HCEC 1CT (cell line): ENCODE measurements around the gene PCNT.

Source experiments
- DNase-seq: peaks from one replicate; pipeline ENCODE4 v3.0.0-alpha.2; 2017

PCNT gene

DNA sequence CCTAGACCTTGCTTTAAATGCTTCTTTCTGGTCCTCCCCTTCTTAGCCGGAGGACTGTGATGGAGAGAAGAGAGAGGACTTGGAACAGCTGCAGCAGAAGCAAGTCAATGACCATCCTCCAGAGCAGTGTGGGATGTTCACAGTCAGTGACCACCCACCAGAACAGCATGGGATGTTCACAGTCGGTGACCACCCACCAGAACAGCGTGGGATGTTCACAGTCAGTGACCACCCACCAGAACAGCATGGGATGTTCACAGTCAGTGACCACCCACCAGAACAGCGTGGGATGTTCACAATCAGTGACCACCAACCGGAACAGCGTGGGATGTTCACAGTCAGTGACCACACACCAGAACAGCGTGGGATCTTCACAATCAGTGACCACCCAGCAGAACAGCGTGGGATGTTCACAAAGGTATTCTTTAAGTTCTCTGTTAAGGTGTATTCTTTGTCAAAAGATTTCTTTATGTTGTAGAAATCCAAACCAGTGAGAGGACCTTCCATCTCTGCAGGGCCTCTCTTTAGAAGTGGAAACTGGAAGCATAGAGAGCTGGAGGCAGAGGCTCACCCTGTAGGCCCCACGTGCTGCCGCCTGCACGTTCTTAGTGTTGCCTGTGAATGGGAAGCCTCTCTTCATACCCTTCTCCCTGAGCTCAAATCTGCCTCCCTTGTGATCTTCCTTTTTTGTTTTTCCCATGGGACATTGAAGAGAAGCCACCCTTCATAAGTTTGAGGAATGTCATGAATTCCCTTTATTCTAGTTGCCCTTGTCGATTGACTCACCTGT is 10.6 kb downstream of the PCNT start:
- DNase-seq: no peak

DNA sequence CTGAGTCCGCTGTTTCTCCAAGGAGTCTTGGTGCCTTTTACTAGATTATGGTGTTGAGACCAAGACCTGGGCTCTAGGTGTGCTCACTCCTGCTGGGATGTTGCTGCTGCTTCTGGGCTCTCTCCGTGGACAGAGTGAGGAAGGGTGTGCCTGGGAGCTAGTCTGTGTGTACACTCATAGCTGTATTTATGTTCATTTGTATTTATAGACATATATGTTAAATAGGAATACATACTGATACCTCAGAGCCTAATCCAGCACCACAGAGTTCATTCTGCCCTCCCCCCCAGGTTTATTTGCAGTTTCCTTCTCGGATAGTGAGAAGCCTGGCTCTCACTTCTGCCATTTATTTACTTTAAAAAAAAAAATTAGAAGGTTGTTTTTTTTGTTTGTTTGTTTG is 12.6 kb downstream of the PCNT start:
- DNase-seq: no peak

DNA sequence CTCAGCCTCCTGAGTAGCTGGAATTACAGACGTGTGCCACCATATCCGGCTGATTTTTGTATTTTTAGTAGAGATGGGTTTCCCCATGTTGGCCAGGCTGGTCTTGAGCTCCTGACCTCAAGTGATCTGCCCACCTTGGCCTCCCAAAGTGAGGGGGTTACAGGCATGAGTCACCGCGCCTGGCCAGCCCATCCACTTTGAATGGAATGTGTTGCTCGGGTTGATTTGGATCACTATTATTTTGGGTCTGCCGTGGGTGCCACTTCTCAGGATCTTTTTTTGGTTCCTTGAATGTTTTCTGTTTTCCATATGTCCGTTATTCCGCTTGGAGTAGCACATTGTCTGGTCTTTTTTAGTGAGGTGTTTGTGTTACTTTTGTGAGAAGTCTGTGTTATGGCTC is 17.0 kb downstream of the PCNT start:
- no peak for DNase-seq

DNA sequence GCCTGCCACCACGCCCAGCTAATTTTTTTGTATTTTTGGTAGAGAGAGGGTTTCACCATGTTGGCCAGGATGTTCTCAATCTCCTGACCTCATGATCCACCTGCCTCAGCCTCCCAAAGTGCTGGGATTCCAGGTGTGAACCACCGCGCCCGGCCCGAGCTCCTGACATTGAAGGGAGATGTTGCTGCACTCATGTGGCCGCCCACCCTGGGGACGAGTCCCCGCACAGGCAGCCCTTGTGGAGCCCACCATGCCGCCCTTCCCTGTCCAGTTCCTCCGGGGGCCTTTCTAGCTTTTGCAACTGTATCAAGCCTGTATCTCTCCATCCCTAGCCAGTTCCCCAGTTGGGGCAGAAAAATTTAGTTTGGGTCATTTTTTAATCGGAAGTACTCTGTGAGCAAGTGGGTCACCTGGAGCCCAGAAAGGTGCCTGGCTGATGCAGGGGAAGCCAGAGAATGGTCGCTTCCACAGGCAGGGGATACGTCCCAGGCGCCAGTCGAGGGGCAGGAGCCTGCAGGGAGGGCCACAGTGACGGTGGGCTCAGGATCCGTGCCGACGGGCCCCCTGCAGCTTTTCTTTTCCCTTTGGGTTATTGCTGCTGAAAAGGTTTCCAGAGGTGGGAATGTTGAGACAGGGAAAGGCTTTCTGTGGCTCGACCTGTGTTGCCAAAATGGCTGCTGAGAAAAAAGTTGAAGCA is 20.4 kb downstream of the PCNT start:
- DNase-seq: no peak

DNA sequence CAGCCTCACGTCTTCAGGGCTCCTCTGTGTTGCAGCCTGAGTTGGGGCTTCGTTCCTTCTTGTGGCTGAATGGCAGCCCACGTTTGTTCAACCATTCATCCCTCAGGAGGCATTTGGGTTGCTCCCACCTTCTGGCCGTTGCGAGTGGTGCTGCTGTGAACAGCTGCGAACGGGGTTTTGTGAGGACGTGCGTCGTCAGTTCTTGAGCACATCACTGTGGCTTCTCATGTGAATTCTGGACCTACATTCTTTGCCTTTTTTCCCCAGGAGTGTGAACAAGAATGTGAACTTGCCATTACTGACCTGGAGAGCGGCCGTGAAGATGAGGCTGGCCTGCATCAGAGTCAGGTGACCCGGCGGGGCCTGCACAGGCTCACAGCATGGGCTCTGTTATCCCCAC is 21.9 kb downstream of the PCNT start:
- DNase-seq: no peak

DNA sequence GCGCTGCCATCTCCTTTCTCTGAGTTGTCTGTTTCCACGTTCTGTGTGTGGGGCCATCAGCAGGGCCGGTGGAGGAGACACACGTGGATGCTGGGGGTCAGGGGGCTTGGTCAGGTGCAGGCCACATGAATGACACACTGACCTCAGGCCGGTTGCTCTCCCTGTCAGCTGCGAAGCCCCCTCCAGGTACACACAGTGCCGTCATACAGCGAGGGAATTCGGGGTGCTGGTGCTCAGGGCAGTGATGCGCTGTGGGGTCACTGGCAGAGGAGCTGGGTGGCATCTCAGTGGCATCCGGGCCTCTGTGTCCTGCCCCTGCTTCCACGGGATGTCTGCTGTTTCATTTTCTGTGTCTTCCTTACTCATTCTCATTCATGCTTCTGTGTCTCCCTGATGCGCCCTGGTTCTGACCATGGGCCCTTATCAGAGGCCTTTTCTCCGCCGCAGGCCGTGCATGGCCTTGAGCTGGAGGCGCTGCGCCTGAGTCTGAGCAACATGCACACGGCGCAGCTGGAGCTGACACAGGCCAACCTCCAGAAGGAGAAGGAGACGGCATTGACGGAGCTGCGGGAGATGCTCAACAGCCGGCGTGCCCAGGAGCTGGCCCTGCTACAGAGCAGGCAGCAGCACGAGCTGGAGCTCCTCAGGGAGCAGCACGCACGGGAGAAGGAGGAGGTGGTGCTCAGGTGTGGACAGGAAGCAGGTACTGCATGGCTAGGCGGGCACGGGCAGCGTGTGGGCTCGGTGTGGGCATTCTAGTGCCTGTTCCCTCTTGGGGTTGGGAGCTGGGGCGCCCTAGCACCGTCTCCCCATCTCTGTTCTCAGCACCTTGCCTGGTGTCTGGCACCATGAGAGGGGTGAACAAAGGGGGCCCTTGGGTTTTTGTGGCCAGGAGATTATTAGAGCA is 22.6 kb downstream of the PCNT start:
- no peak for DNase-seq

DNA sequence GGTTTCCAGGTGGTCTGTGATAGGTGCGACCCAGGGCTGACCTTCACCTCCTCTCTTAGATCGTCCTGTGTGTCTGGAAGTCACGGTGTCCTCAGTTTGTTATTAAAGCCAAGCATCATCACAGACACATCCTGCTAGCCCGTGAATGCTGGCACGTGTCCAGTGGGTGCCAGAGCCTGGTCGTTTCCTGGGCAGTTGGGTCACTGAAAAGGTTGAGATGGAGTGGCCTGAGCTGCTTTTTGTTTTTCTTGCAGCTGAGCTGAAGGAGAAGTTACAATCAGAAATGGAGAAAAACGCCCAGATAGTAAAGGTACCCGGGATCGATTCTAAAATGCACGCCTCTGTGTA is 23.2 kb downstream of the PCNT start:
- no peak for DNase-seq

DNA sequence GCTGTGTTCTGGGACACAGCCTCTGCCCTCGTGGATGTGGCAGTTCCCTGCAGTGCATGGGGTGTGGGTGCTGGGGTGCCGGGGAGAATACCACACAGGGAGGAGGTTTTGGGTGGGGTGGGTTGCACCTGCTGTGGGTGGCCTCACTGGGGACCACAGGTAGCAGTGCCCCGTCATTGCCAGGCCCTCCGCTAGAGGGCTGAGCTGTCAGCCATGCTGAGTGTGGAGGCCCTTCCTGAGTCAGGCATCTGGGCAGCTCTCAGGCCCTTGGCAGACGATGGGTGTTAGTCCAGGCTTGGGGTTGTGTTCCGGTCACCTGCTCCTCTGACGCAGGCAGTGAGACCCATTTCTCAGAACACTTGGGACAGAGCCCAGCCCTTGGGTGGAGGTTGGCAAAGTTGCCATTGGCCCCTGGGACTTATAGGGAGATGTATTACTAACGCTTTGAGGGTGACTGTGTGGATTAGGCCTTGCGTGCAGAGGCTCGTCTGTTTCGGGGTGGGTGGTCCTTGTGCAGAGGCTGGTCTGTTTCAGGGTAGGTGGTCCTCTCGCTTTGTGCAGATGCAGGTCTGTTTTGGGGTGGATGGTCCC is 23.9 kb downstream of the PCNT start:
- DNase-seq: no peak

DNA sequence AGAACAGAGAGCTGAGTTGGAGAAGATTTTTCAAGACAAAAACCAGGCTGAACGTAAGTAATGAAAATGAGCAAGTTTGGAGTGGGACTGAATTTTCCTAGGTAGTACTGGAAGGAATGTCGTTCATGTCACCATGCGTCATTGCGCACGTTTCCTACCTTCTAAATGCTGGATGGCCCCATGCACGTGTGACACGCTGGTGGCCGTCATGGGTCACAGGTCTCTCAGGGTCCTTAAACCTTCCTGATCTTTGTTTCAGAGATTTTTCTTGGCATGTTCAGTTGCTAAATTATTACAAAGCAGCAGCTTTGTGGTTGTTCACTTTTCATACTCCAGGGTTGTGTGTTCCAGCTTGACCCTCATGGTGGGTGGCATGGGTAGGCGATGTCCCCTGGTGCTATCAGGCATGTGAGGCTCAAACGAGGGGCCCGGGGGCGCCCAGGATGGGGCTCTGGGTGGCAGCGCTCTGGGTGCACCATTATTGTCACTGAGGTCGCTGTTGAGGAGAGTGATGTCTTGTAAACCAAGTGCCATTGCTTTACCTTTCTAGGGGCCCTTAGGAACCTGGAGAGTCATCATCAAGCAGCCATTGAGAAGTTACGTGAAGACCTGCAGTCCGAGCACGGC is 25.3 kb downstream of the PCNT start:
- DNase-seq: no peak

DNA sequence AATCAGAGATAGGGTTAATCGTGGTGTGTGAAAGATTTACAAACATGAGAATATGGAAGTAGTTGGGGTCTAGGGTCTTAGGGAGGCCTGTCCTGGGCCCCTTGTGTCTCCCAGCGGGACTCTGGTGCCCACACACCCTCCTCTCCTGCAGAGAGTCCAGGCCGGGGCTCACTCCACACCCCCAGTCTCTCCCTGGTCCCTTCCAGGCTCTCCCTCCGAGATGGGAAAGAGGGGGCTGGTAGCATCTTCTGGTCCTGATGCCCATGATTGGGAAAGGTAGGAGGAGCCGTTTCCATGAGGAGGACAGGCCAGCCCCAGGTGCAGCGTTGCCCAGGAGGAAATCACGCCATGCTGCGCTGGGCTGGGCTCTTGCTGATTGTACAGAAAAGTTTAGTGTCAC is 26.6 kb downstream of the PCNT start:
- no peak for DNase-seq

DNA sequence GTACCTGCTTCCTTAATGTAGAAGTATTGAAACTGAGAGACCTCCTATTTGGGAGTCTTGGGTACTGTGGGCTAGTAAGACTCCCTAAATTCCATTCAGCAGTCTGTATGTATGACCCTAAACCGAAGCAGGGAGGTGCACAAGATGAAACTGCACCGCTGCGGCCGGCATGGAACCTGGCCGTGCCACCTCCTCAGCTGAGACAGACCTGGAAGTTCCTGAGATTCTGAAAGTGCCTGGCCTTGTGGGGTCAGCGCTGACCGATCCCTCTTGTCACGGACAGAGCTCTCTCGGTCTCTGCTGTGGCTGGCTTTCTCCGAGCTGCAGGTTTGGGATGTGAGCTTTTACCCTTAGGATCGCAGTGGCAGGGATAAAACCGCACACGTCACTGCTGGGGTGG is 27.0 kb downstream of the PCNT start:
- no peak for DNase-seq

DNA sequence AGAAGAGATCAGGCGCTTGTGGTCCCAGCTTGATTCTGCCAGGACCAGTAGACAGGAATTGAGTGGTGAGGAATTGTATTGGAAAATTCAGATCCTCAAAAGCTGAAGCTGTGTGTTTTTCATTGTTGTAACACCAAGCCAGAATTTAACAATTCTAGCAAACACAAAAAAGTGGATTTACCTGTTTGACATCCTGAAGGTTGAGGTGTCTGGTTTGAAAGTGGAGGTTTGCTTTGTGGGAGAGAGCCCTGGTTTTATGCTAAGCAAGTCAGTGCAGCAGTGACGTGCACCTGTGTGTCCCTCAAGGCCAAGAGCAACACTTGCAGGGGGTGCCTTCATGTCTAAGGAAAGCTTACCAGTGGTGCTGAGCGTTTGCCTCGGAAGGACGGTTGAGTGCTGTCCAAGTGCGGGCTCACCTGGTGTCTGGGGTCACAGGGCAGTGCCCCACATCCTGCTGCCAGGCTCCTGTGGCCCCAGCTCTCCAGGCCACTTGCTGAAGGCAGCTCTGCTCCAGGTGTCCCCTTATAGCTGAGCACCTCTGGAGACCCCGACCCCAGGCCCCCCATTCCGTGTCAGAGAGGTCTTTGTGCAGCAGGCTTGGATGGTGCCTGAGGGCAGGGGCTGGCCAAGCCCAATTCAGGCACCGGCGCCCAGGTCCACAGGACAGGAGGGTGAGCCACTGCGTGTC is 27.7 kb downstream of the PCNT start:
- no peak for DNase-seq

DNA sequence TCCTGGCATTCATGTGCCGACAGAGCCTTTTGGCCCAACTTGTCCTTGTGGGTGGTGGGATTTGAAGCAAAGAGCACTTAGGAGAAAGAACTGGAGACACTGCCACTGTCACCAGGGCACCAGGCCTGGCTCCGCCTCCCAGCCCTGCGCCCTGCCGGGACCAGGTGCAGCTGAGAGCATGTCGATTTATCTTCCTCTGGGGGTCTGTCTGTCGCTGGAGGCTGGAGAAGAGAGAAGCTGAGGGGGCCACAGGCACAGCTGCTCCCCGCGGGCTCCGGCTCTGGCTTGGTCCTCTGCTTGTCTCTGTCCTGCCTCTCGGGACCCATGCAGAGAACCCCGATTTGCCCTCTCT is 28.2 kb downstream of the PCNT start:
- no peak for DNase-seq

DNA sequence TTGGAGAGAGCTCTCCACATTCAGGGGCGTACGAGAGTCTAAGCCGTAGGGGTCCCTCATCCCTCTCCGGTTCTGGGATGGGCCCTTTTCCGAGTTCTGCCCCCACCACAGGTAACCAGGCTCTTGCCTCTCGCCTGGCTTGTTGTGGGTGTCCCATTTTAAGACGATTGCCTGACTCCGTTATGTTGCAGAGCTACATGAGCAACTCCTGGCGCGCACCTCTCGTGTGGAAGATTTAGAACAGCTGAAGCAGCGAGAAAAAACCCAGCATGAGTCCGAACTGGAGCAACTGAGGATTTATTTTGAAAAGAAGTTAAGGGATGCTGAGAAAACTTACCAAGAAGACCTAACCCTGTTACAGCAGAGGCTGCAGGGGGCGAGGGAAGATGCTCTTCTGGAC is 29.0 kb downstream of the PCNT start:
- no peak for DNase-seq

DNA sequence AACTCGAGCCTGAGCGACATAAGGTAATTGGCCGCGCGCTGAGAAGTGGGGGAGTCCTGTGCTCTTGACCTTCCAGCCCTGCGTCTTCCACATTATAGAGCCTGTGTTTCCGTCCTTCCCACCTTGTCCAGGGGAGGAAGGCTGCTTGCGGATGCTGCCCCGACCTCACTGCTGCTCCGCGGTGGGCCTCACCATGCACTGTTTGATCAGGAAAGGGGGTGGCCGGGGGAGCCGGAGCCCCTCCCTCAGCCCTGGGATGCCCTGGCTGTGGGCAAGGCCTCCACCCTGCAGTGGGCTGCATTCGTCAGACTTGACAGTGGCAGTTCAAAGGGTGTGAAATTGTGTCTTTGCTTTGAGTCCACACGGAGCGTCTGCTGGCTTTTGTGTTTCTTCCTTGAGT is 30.1 kb downstream of the PCNT start:
- no peak for DNase-seq

DNA sequence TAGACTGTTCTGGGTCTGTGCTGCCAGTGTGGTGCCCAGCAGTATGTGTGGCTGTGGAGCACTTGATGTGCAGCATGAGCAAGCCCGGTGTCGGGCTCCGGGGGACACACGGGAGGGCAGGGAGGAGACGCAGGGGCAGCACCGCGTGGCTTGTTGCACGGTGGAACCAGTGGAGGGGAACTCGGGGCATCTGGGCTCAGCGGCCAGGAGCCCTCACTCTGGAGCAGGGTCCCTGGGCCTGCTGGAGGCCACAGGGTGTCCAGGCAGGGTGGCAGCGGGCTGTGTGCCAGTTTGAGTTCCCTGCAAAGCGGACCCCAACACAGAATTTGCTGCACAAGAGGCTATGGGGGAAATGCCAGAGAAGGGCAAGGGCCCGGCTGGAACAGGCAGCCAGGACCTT is 30.6 kb downstream of the PCNT start:
- DNase-seq: no peak

DNA sequence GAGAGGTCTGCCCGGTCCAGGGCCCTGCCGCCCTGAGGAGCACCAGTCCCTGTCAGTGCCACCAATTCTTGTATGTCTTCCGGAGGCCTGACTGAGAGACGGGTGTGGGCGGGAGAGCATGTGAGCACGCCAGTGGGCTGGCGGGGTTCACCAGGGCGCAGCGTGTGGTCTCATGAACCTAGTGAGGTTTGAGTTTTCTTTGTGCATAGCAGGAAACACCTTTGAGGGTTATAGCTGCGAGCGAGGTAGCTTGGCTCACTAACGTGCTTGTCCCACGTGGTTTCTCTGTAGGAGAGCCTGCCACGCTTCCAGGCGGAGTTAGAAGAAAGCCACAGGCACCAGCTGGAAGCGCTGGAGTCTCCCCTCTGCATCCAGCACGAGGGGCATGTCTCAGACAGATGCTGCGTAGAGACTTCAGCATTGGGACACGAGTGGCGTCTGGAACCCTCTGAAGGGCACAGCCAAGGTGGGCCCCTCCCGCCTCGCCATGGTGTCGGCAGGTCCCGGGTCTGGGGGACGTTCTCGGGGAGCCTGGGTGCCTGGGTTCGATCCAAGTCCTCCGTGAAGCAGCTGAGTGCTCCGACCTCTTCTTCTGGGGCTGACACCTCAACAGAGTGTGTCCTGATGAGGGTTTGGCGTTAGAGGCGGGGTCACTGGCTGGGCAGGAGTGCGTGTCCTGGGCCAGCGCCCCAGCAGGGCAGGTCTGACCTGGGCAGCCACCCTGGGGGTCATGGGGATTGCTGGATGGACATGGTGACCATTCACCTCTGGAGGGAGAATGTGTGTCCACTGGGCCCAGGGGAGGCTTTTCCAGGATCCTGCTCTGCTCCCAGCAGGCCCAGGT is 31.4 kb downstream of the PCNT start:
- DNase-seq: no peak

DNA sequence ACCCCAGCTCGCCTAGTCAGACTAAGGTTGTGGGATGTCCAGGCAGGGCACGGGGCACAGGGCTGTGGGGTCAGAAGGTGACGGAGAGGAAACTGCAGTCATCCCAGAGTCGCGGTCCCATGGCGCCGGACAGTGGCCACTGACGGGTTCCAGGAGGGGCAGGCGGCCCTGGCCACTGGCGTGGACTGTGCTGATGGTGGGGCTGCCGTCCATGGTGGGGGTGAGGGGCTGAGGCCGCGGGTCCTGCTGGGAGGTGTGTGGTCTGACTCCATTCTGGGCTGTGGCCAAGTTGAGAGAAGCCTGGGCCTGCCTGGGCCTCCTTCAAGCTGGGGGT is 32.0 kb downstream of the PCNT start:
- no peak for DNase-seq

DNA sequence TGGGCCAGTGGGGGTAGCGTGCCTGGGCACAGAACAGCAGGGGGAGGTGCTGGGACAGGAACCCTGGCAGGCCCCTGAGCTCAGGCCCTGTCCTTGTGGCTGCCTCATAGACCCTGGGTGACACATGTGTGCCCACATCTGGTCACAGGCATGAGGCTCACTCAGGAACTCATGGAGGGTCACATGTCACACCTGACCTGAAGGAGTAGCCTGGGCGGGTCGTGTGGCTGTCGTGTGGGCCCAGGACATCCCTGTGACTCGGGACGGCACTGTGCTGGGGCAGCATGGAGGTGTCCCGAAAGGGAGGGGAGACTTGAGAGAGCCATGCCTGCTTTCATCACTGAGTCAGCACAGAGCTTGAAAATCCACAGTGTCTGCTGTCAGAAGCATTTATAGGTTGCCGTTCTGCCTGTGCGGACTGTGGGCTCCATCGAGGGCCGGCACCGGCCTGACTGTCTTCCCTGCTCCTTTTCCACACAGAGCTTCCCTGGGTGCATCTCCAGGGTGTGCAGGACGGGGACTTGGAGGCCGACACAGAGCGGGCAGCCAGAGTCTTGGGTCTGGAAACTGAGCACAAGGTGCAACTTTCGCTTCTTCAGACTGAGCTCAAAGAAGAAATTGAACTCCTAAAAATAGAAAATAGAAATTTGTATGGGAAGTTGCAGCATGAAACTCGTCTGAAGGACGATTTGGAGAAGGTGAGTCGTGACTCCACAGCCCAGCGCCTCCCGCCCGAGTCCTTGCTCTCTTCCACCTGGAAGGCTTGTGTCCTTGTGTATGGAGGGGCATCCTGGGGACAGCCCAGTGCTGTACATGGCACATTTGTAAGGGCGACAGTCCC is 32.8 kb downstream of the PCNT start:
- DNase-seq: no peak

DNA sequence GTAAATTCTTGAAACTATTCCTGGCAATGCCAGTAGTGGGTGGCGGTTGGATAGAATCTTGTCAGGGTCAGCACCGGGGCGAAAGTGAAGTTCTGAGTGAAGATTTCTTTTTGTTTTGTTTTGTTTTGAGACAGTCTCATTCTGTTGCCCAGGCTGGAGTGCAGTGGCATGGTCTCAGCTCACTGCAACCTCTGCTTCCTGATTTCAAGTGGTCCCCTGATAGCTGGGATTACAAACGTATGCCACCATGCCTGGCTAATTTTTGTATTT is 33.3 kb downstream of the PCNT start:
- no peak for DNase-seq
